GM12878 (cell line): ENCODE measurements around the gene LRRC47.

Experiments used
- ETV6 ChIP-seq, 2 experiments: fragments of 450-650 bp in 1 of 2; IDR thresholded peaks in 1 of 2; conservative IDR thresholded peaks in 1 of 2; 2 replicates each; pipeline ENCODE4 v1.6.1; 2014; ENCODE audit warnings: antibody characterized with exemption in 1 of 2, borderline replicate concordance in 1 of 2, low read depth in 1 of 2, mild to moderate bottlenecking in 1 of 2, moderate library complexity in 1 of 2
- NFYB ChIP-seq: IDR thresholded peaks from 2 replicates; pipeline ENCODE4 v1.6.1; 2011; ENCODE audit warnings: low read depth, mild to moderate bottlenecking, low read length, improper control_type of control experiment, moderate library complexity; ENCODE audit not compliant: insufficient read depth
- SMC3 ChIP-seq: IDR thresholded peaks from 2 replicates; pipeline ENCODE4 v1.6.1; 2011; ENCODE audit warnings: low read length, improper control_type of control experiment, borderline replicate concordance
- ZSCAN29 ChIP-seq: fragments of 450-650 bp; IDR thresholded peaks from 2 replicates; pipeline ENCODE4 v1.6.1; 2017; ENCODE audit warnings: mild to moderate bottlenecking, moderate library complexity

DNA sequence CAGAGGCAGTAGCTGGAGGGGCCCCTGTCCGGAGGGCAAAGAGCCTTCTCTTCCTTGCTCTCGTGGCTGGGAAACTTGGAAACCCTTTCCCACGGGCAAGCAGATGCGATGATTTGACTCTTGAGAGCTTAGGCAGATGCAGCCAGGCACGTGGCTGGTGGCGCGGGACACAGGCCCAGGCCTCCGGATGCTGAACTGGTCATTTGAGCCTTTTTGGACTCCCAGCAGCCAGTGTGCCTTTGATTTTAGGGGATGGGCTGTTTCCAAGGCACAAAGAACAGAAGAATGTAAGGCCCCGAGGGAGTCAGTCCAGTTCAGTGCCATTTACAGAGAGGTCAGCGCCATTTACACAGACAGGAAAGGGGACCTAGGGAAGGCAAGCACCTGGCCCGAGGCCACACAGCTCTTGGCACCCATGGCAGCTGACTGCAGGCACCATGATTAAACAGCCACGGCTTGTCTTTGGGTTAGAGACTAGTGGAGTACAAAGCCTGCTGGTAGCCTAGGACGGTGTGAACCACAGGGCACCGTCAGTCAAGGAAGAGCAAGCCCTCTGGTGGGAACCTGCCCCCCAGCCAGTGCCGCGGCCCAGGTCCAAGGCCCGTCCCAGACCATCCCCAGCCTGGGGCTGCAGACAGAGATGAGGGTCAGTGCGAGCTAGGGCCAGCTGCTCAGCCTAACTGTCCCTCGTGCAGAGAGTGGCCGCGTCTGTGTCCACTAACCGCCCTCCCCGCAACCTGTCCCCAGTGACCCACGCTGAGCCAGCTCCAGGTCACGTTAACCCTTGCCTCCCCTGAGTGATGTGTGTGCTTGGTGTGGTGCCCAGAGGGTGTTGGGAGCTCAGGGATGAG lies 64.5 kb downstream of the LRRC47 start:
- TF ChIP-seq NFYB (no peak), ZSCAN29 (no peak), SMC3 (no peak), ETV6 (conservative IDR thresholded peaks at IDR 0.05 in 1 of 2, IDR thresholded peaks at IDR 0.05 in 1 of 2; ENCODE audit: borderline replicate concordance in 1 of 2, low read depth in 1 of 2) (no peak)
